ENCODE measurements around the gene TENT4B. TPM values are rescaled to one million over a fixed set of nuclear protein-coding genes. Genes with fewer than 3 reads are reported as not detected.
A peak's percentile ranks its signal among the peaks of the same experiment; 100 is the strongest.
"Not testable (repeated sequence)": the region's sequence is repeated elsewhere in the genome, so short reads cannot be mapped to it uniquely, and the experiment has no call there.

TENT4B gene
- 9.9 and 10.7 TPM in 2 replicates for total RNA-seq (2012; rRNA removed)

GRCh38 chr16:50152807-50153595, at the start of gene TENT4B:
Gene TENT4B, plus strand, starts transcription at chr16:50153306. Its CDS starts 316 bp downstream, at chr16:50153622.
- no peaks in the 10 kb centered on the region for H3K36me3 ChIP-seq (ENCODE audit: insufficient read depth, low read length)
- H3K4me1 ChIP-seq (ENCODE audit: control insufficient read depth, insufficient read depth, low read length): peaks cover 18% of the 10 kb centered on the region
- no peaks in the 10 kb centered on the region for H3K27me3 ChIP-seq (ENCODE audit: control insufficient read depth, insufficient read depth, low read length)
- peak within 1 kb of the TSS; percentile 99 for H3K4me2 ChIP-seq (ENCODE audit: low read length)
- no peaks in the 10 kb centered on the region for H3K9me3 ChIP-seq (replicated peaks; ENCODE audit: low read length)
- H3K9ac ChIP-seq (ENCODE audit: low read depth, low read length): peak within 1 kb of the TSS; percentile 98
- H3K4me3 ChIP-seq (ENCODE audit: low read length): peak within 1 kb of the TSS; percentile 98

GRCh38 chr16:50103764-50104163, 49.3 kb upstream of the TENT4B start:
- Histone ChIP-seq H3K36me3 (ENCODE audit: insufficient read depth, low read length) (peaks cover 47% of the 10 kb centered on the region), H3K9me3 (replicated peaks; ENCODE audit: low read length) (no peaks in the 10 kb centered on the region), H3K4me3 (ENCODE audit: low read length) (no peak overlapping the region), H3K27me3 (ENCODE audit: control insufficient read depth, insufficient read depth, low read length) (no peaks in the 10 kb centered on the region), H3K4me1 (ENCODE audit: control insufficient read depth, insufficient read depth, low read length) (peaks cover 18% of the 10 kb centered on the region), H3K4me2 (ENCODE audit: low read length) (no peak overlapping the region), H3K9ac (ENCODE audit: low read depth, low read length) (no peak overlapping the region)

- no peaks in the 10 kb centered on the region for H3K4me1 ChIP-seq (ENCODE audit: control insufficient read depth, insufficient read depth, low read length)
- no peaks in the 10 kb centered on the region for H3K36me3 ChIP-seq (ENCODE audit: insufficient read depth, low read length)
- no peak overlapping the region for H3K4me3 ChIP-seq (ENCODE audit: low read length)
- H3K9me3 ChIP-seq (replicated peaks; ENCODE audit: low read length): no peaks in the 10 kb centered on the region
- H3K9ac ChIP-seq (ENCODE audit: low read depth, low read length): no peak overlapping the region
- H3K4me2 ChIP-seq (ENCODE audit: low read length): no peak overlapping the region
- H3K27me3 ChIP-seq (ENCODE audit: control insufficient read depth, insufficient read depth, low read length): no peaks in the 10 kb centered on the region
Observed at GRCh38 chr16:50114357-50115129, 38.6 kb upstream of the TENT4B start.

- H3K4me1 ChIP-seq (ENCODE audit: control insufficient read depth, insufficient read depth, low read length): no peaks in the 10 kb centered on the region
- H3K4me3 ChIP-seq (ENCODE audit: low read length): no peak overlapping the region
- H3K9me3 ChIP-seq (replicated peaks; ENCODE audit: low read length): no peaks in the 10 kb centered on the region
- peaks cover 10% of the 10 kb centered on the region for H3K27me3 ChIP-seq (ENCODE audit: control insufficient read depth, insufficient read depth, low read length)
- no peak overlapping the region for H3K4me2 ChIP-seq (ENCODE audit: low read length)
- no peaks in the 10 kb centered on the region for H3K36me3 ChIP-seq (ENCODE audit: insufficient read depth, low read length)
- no peak overlapping the region for H3K9ac ChIP-seq (ENCODE audit: low read depth, low read length)
Observed at GRCh38 chr16:50120711-50121110, 32.4 kb upstream of the TENT4B start.

GRCh38 chr16:50121278-50121677, 31.8 kb upstream of the TENT4B start:
- Histone ChIP-seq H3K36me3 (ENCODE audit: insufficient read depth, low read length) (no peaks in the 10 kb centered on the region), H3K27me3 (ENCODE audit: control insufficient read depth, insufficient read depth, low read length) (peaks cover 10% of the 10 kb centered on the region), H3K4me3 (ENCODE audit: low read length) (no peak overlapping the region), H3K9me3 (replicated peaks; ENCODE audit: low read length) (no peaks in the 10 kb centered on the region), H3K4me1 (ENCODE audit: control insufficient read depth, insufficient read depth, low read length) (no peaks in the 10 kb centered on the region), H3K4me2 (ENCODE audit: low read length) (no peak overlapping the region), H3K9ac (ENCODE audit: low read depth, low read length) (no peak overlapping the region)

- H3K4me2 ChIP-seq (ENCODE audit: low read length): no peak overlapping the region
- H3K9ac ChIP-seq (ENCODE audit: low read depth, low read length): no peak overlapping the region
- no peaks in the 10 kb centered on the region for H3K4me1 ChIP-seq (ENCODE audit: control insufficient read depth, insufficient read depth, low read length)
- H3K4me3 ChIP-seq (ENCODE audit: low read length): no peak overlapping the region
- no peaks in the 10 kb centered on the region for H3K36me3 ChIP-seq (ENCODE audit: insufficient read depth, low read length)
- H3K9me3 ChIP-seq (replicated peaks; ENCODE audit: low read length): no peaks in the 10 kb centered on the region
- peaks cover 10% of the 10 kb centered on the region for H3K27me3 ChIP-seq (ENCODE audit: control insufficient read depth, insufficient read depth, low read length)
Observed at GRCh38 chr16:50121721-50122445, 31.2 kb upstream of the TENT4B start.

GRCh38 chr16:50123417-50123816, 29.7 kb upstream of the TENT4B start:
- Histone ChIP-seq H3K36me3 (ENCODE audit: insufficient read depth, low read length) (no peaks in the 10 kb centered on the region), H3K4me1 (ENCODE audit: control insufficient read depth, insufficient read depth, low read length) (no peaks in the 10 kb centered on the region), H3K4me3 (ENCODE audit: low read length) (no peak overlapping the region), H3K9me3 (replicated peaks; ENCODE audit: low read length) (no peaks in the 10 kb centered on the region), H3K9ac (ENCODE audit: low read depth, low read length) (no peak overlapping the region), H3K4me2 (ENCODE audit: low read length) (no peak overlapping the region), H3K27me3 (ENCODE audit: control insufficient read depth, insufficient read depth, low read length) (peaks cover 10% of the 10 kb centered on the region)

GRCh38 chr16:50124769-50125168, 28.3 kb upstream of the TENT4B start:
- Histone ChIP-seq H3K4me1 (ENCODE audit: control insufficient read depth, insufficient read depth, low read length) (no peaks in the 10 kb centered on the region), H3K4me3 (ENCODE audit: low read length) (no peak overlapping the region), H3K9me3 (replicated peaks; ENCODE audit: low read length) (no peaks in the 10 kb centered on the region), H3K27me3 (ENCODE audit: control insufficient read depth, insufficient read depth, low read length) (peaks cover 9% of the 10 kb centered on the region), H3K9ac (ENCODE audit: low read depth, low read length) (no peak overlapping the region), H3K4me2 (ENCODE audit: low read length) (no peak overlapping the region), H3K36me3 (ENCODE audit: insufficient read depth, low read length) (no peaks in the 10 kb centered on the region)

- Histone ChIP-seq H3K27me3 (ENCODE audit: control insufficient read depth, insufficient read depth, low read length) (peaks cover 5% of the 10 kb centered on the region), H3K9ac (ENCODE audit: low read depth, low read length) (no peak overlapping the region), H3K36me3 (ENCODE audit: insufficient read depth, low read length) (no peaks in the 10 kb centered on the region), H3K9me3 (replicated peaks; ENCODE audit: low read length) (no peaks in the 10 kb centered on the region), H3K4me2 (ENCODE audit: low read length) (no peak overlapping the region), H3K4me1 (ENCODE audit: control insufficient read depth, insufficient read depth, low read length) (no peaks in the 10 kb centered on the region), H3K4me3 (ENCODE audit: low read length) (no peak overlapping the region)
Observed at GRCh38 chr16:50126183-50126582, 26.9 kb upstream of the TENT4B start.

GRCh38 chr16:50132571-50132970, 20.5 kb upstream of the TENT4B start:
- H3K36me3 ChIP-seq (ENCODE audit: insufficient read depth, low read length); H3K4me3 ChIP-seq (ENCODE audit: low read length); H3K27me3 ChIP-seq (ENCODE audit: control insufficient read depth, insufficient read depth, low read length); H3K4me1 ChIP-seq (ENCODE audit: control insufficient read depth, insufficient read depth, low read length); H3K9ac ChIP-seq (ENCODE audit: low read depth, low read length); H3K4me2 ChIP-seq (ENCODE audit: low read length); H3K9me3 ChIP-seq (replicated peaks; ENCODE audit: low read length): not testable (repeated sequence)

- no peaks in the 10 kb centered on the region for H3K27me3 ChIP-seq (ENCODE audit: control insufficient read depth, insufficient read depth, low read length)
- H3K9ac ChIP-seq (ENCODE audit: low read depth, low read length): no peak overlapping the region
- no peaks in the 10 kb centered on the region for H3K4me1 ChIP-seq (ENCODE audit: control insufficient read depth, insufficient read depth, low read length)
- H3K9me3 ChIP-seq (replicated peaks; ENCODE audit: low read length): no peaks in the 10 kb centered on the region
- H3K36me3 ChIP-seq (ENCODE audit: insufficient read depth, low read length): no peaks in the 10 kb centered on the region
- no peak overlapping the region for H3K4me2 ChIP-seq (ENCODE audit: low read length)
- H3K4me3 ChIP-seq (ENCODE audit: low read length): no peak overlapping the region
Observed at GRCh38 chr16:50133214-50133613, 19.9 kb upstream of the TENT4B start.
